Measurements from ENCODE around the gene OPN3.

DNA sequence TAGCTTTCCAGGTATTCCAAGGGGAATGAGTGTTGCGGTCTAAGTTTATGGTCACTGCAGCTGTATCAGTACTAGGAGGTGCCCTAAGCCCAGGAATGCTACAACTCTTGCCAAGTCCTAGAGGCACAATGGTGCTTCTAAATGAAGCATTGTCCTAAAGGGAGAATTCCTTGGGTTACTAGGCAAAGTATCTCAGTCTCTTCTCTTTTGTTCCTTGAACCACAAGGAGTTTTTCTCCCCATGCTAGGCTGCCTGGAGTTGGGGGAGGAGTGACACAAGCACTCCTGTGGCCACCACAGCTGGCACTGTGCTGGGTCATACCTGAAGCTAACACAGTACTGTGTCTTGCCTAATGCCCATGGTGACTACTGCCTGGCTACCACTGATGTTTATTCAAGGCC, 57.2 kb downstream of the OPN3 start:
- TF ChIP-seq, protein P1, sequence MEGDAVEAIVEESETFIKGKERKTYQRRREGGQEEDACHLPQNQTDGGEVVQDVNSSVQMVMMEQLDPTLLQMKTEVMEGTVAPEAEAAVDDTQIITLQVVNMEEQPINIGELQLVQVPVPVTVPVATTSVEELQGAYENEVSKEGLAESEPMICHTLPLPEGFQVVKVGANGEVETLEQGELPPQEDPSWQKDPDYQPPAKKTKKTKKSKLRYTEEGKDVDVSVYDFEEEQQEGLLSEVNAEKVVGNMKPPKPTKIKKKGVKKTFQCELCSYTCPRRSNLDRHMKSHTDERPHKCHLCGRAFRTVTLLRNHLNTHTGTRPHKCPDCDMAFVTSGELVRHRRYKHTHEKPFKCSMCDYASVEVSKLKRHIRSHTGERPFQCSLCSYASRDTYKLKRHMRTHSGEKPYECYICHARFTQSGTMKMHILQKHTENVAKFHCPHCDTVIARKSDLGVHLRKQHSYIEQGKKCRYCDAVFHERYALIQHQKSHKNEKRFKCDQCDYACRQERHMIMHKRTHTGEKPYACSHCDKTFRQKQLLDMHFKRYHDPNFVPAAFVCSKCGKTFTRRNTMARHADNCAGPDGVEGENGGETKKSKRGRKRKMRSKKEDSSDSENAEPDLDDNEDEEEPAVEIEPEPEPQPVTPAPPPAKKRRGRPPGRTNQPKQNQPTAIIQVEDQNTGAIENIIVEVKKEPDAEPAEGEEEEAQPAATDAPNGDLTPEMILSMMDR (IDR thresholded peaks at IDR 0.05): no peak
- TF ChIP-seq POLR2A (IDR thresholded peaks at IDR 0.05): no peak
